Left kidney (tissue), 2 donors: ENCODE data around the gene ICA1L. TPM values are rescaled to one million over a fixed set of nuclear protein-coding genes. Genes with fewer than 3 reads are reported as not detected.

Experiments used
- DNase-seq: peaks from one replicate; pipeline ENCODE4 v3.0.0-alpha.2; 2013
- polyA plus RNA-seq: library from polyadenylated mRNA; unstranded; fragments of 120-200 nt; gene quantifications from one replicate; pipeline ENCODE4 v1.2.1, GENCODE V29; 2013; ENCODE audit not compliant: insufficient read length

ICA1L gene
- polyA plus RNA-seq, 1 donor = 24.4 TPM

- no peak for DNase-seq
Observed at GRCh38 chr2:202736826-202737225, 134.7 kb downstream of the ICA1L start.

DNA sequence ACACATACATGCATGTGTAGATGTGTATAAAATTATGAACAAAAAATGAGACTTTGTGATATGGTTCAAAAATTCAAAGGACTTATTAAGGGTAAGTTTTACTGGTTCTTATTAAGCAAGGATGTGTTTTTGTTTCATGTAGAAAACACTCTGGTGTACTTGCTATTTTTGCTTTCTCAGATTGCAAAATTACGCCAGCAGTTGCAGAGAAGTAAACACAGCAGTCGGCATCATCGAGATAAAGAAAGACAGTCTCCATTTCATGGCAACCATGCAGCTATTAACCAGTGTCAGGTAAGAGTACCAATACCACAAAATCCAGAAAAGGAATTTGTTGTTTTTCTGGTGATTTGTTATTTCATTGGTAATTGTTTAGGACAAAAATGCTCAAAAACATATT, 145.5 kb downstream of the ICA1L start:
- no peak for DNase-seq

- DNase-seq = no peak
Observed at GRCh38 chr2:202723746-202724145, 147.8 kb downstream of the ICA1L start.

Other genes with a start within 250 kb of the ICA1L start
- 33.6 TPM for gene FAM117B, start 236.8 kb downstream of the ICA1L start, polyA plus RNA-seq
- gene WDR12, start 39.9 kb upstream of the ICA1L start, polyA plus RNA-seq = 146 TPM
- 22.6 TPM for gene CARF, start 40.5 kb upstream of the ICA1L start, polyA plus RNA-seq
- gene NBEAL1, start 143.1 kb upstream of the ICA1L start, polyA plus RNA-seq = 17.2 TPM